Uterus (tissue), 4 donors: ENCODE measurements around the gene VEPH1. TPM values are rescaled to one million over a fixed set of nuclear protein-coding genes. Genes with fewer than 3 reads are reported as not detected.

ENCODE experiments used
- DNase-seq, 2 donors: peaks; one replicate each; pipeline ENCODE4 v3.0.0-alpha.2; 2019 to 2020
- H3K27ac ChIP-seq, 2 donors: fragments of 200-600 bp; sonication (generic); 1 replicate in 1 of 2; 2 replicates in 1 of 2; pipeline ENCODE4 v1.5.1; 2016 to 2018
- H3K27me3 ChIP-seq, 2 donors: fragments of 200-600 bp; sonication (generic); one replicate each; pipeline ENCODE4 v1.5.1; 2018 to 2019; ENCODE audit warnings: control low read depth in 1 of 2
- H3K36me3 ChIP-seq, 2 donors: fragments of 200-600 bp; sonication (generic); one replicate each; pipeline ENCODE4 v1.5.1; 2019; ENCODE audit warnings: control low read depth in 1 of 2
- H3K4me1 ChIP-seq, 2 donors: fragments of 200-600 bp; sonication (generic); one replicate each; pipeline ENCODE4 v1.5.1; 2018 to 2019; ENCODE audit warnings: control low read depth in 1 of 2
- H3K4me3 ChIP-seq, 2 donors: fragments of 200-600 bp; sonication (generic); 1 replicate in 1 of 2; 2 replicates in 1 of 2; pipeline ENCODE4 v1.5.1; 2018 to 2019; ENCODE audit warnings: mild to moderate bottlenecking in 1 of 2
- H3K9me3 ChIP-seq, 2 donors: fragments of 200-600 bp; sonication (generic); one replicate each; pipeline ENCODE4 v1.5.1; 2019; ENCODE audit warnings: control low read depth in 1 of 2
- CTCF ChIP-seq, 4 experiments: fragments of 200-600 bp in 2 of 4; fragments of 450-650 bp in 2 of 4; sonication (generic) in 2 of 4; IDR thresholded peaks; one replicate each; pipeline ENCODE4 v1.5.1; 2016 to 2019; ENCODE audit warnings: antibody characterized with exemption in 4 of 4, mild to moderate bottlenecking in 2 of 4, moderate library complexity in 1 of 4
- POLR2A ChIP-seq, 2 donors: fragments of 450-650 bp; IDR thresholded peaks; one replicate each; pipeline ENCODE4 v1.6.1; 2016; ENCODE audit warnings: antibody characterized with exemption in 2 of 2, mild to moderate bottlenecking in 1 of 2, moderate library complexity in 1 of 2
- intact Hi-C: fragments of 100-400 bp; cut with DNase I; formaldehyde crosslinking; loops from one replicate; pipeline ENCODE4 v1.15.1; 2023; ENCODE audit warnings: low total_unique reads
- total RNA-seq, 4 donors: library from RNA; depleted of rRNA in 3 of 4; stranded (reverse); fragments of >200 nt in 3 of 4; gene quantifications; one replicate each; pipeline versions ENCODE4 v1.1.0 to v1.2.4, GENCODE V29; 2014 to 2023
- donor health status: DM: yes; HTN: yes; CAD: no.

The VEPH1 gene
- 10 to 100 TPM in 1 of 4 donors, not detected in 3; 12.2 TPM for total RNA-seq

GRCh38 chr3:157502916-157503595 is at the start of gene VEPH1:
Gene VEPH1, minus strand, starts transcription at chr3:157503416. Its CDS starts 8,067 bp downstream, at chr3:157495349.
- intact Hi-C loops = no loop called here
- H3K27ac ChIP-seq = no peak within 1 kb of the TSS
- no peak for DNase-seq
- H3K27me3 ChIP-seq = no peaks in the 10 kb centered on the region
- H3K4me3 ChIP-seq = no peak within 1 kb of the TSS
- no peaks in the 10 kb centered on the region for H3K9me3 ChIP-seq
- no peaks in the 10 kb centered on the region for H3K36me3 ChIP-seq
- TF ChIP-seq CTCF (IDR thresholded peaks at IDR 0.05) (no peak), POLR2A (IDR thresholded peaks at IDR 0.05) (no peak)
- no peaks in the 10 kb centered on the region for H3K4me1 ChIP-seq

GRCh38 chr3:157551961-157552360 is 48.7 kb upstream of the VEPH1 start:
- H3K27me3 ChIP-seq = no peaks in the 10 kb centered on the region
- no peaks in the 10 kb centered on the region for H3K4me1 ChIP-seq
- no peak overlapping the region for H3K27ac ChIP-seq
- no peak for TF ChIP-seq CTCF (IDR thresholded peaks at IDR 0.05)
- no peak overlapping the region for H3K4me3 ChIP-seq
- H3K36me3 ChIP-seq = no peaks in the 10 kb centered on the region
- H3K9me3 ChIP-seq = no peaks in the 10 kb centered on the region
- intact Hi-C loops = no loop called here
- no peak for DNase-seq

- Histone ChIP-seq H3K27ac (no peak overlapping the region), H3K9me3 (no peaks in the 10 kb centered on the region), H3K27me3 (no peaks in the 10 kb centered on the region), H3K4me3 (no peak overlapping the region), H3K36me3 (no peaks in the 10 kb centered on the region), H3K4me1 (no peaks in the 10 kb centered on the region)
- DNase-seq = no peak
- intact Hi-C loops = no loop called here
- TF ChIP-seq POLR2A (IDR thresholded peaks at IDR 0.05) (no peak), CTCF (IDR thresholded peaks at IDR 0.05) (no peak)
Observed at GRCh38 chr3:157549498-157549897, 46.3 kb upstream of the VEPH1 start.

GRCh38 chr3:157544501-157545130 is 41.4 kb upstream of the VEPH1 start:
- intact Hi-C loops = no loop called here
- Histone ChIP-seq H3K36me3 (no peaks in the 10 kb centered on the region), H3K4me3 (no peak overlapping the region), H3K4me1 (peaks cover 0 to 4% of the 10 kb centered on the region in 2 donors), H3K27me3 (no peaks in the 10 kb centered on the region), H3K9me3 (no peaks in the 10 kb centered on the region), H3K27ac (no peak overlapping the region)
- TF ChIP-seq POLR2A (IDR thresholded peaks at IDR 0.05) (no peak), CTCF (IDR thresholded peaks at IDR 0.05) (no peak)
- DNase-seq = no peak

GRCh38 chr3:157543501-157544035 is 40.4 kb upstream of the VEPH1 start:
- intact Hi-C loops = no loop called here
- no peak for TF ChIP-seq CTCF (IDR thresholded peaks at IDR 0.05)
- no peak for TF ChIP-seq POLR2A (IDR thresholded peaks at IDR 0.05)
- no peak for DNase-seq
- H3K4me3 ChIP-seq = peak overlapping the region; percentile 13 to 32
- peaks cover 0 to 4% of the 10 kb centered on the region in 2 donors for H3K4me1 ChIP-seq
- no peaks in the 10 kb centered on the region for H3K36me3 ChIP-seq
- H3K27ac ChIP-seq = no peak overlapping the region
- no peaks in the 10 kb centered on the region for H3K27me3 ChIP-seq
- no peaks in the 10 kb centered on the region for H3K9me3 ChIP-seq
